OCI-LY7 (cell line): Measurements from ENCODE around the gene BOLA3. TPM values are rescaled to one million over a fixed set of nuclear protein-coding genes. Genes with fewer than 3 reads are reported as not detected.
A peak's percentile ranks its signal among the peaks of the same experiment; 100 is the strongest.

ENCODE experiments used
- BruUV-seq: library from RNA; stranded (reverse); fragments of 400-500 nt; replicated peaks from 2 replicates; lab custom pipeline; 2021; lab: Mats Ljungman, UMichigan
- CTCF ChIA-PET: fragments of 300-600 bp; sonication (Branson Sonifier 250); formaldehyde crosslinking; loops from one replicate; lab custom pipeline; 2022; ENCODE audit warnings: antibody characterized with exemption; ENCODE audit not compliant: unreplicated experiment; lab: Charles Lee
- POLR2A ChIA-PET: fragments of 300-600 bp; sonication (Branson Sonifier 250); formaldehyde crosslinking; loops from one replicate; lab custom pipeline; 2022; ENCODE audit warnings: antibody characterized with exemption; lab: Charles Lee
- DNase-seq: peaks from one replicate; pipeline ENCODE4 v3.0.0-alpha.2; 2015; ENCODE audit warnings: low spot score
- H2AFZ ChIP-seq: fragments of 200-600 bp; sonication (generic), shearing (Covaris generic); 2 replicates; pipeline ENCODE4 v1.6.1; 2014; ENCODE audit warnings: mild to moderate bottlenecking, antibody characterized with exemption, low read length, moderate library complexity
- H3K27ac ChIP-seq: fragments of 200-600 bp; sonication (generic); 2 replicates; pipeline ENCODE4 v1.5.1; 2014; ENCODE audit warnings: mixed run types, low read depth, mild to moderate bottlenecking, moderate library complexity, low read length, inconsistent platforms; ENCODE audit not compliant: poor library complexity, severe bottlenecking
- H3K36me3 ChIP-seq: fragments of 200-600 bp; sonication (generic); 2 replicates; pipeline ENCODE4 v1.6.1; 2014; ENCODE audit warnings: mild to moderate bottlenecking, antibody characterized with exemption, low read length, moderate library complexity, mixed read lengths; ENCODE audit not compliant: insufficient read depth
- H3K4me1 ChIP-seq: fragments of 200-600 bp; sonication (generic); 2 replicates; pipeline ENCODE4 v1.5.1; 2014; ENCODE audit warnings: mild to moderate bottlenecking, low read length; ENCODE audit not compliant: insufficient read depth, poor library complexity, severe bottlenecking
- H3K4me2 ChIP-seq: fragments of 200-600 bp; sonication (generic); 2 replicates; pipeline ENCODE4 v1.6.1; 2014; ENCODE audit warnings: mild to moderate bottlenecking, low read length
- H3K4me3 ChIP-seq: fragments of 200-600 bp; sonication (generic); 2 replicates; pipeline ENCODE4 v1.5.1; 2014; ENCODE audit warnings: mild to moderate bottlenecking, low read depth, low read length; ENCODE audit not compliant: poor library complexity, severe bottlenecking
- H3K79me2 ChIP-seq: fragments of 200-600 bp; sonication (generic); 2 replicates; pipeline ENCODE4 v1.6.1; 2016; ENCODE audit warnings: low read depth, mild to moderate bottlenecking, low read length, moderate library complexity, mixed read lengths; ENCODE audit not compliant: insufficient read depth
- H3K9me2 ChIP-seq: fragments of 200-600 bp; sonication (generic); 2 replicates; pipeline ENCODE4 v1.6.1; 2016; ENCODE audit warnings: mild to moderate bottlenecking, low read length, mixed read lengths; ENCODE audit not compliant: insufficient read depth
- H3K9me3 ChIP-seq: fragments of 200-600 bp; sonication (generic); 2 replicates; pipeline ENCODE4 v1.6.1; 2014; ENCODE audit warnings: mild to moderate bottlenecking, mixed run types, low read length, mixed read lengths
- H4K20me1 ChIP-seq: fragments of 200-600 bp; sonication (generic); 2 replicates; pipeline ENCODE4 v1.6.1; 2014; ENCODE audit warnings: mild to moderate bottlenecking, antibody characterized with exemption, low read length, moderate library complexity, mixed read lengths; ENCODE audit not compliant: insufficient read depth
- CTCF ChIP-seq: fragments of 200-600 bp; sonication (generic); conservative IDR thresholded peaks from 2 replicates; pipeline ENCODE4 v1.5.1; 2014; ENCODE audit warnings: mild to moderate bottlenecking, antibody characterized with exemption, low read length, moderate library complexity, mixed read lengths
- EZH2phosphoT487 ChIP-seq: fragments of 200-600 bp; sonication (generic); IDR thresholded peaks from 2 replicates; pipeline ENCODE4 v1.6.1; 2018; ENCODE audit warnings: low read depth, borderline replicate concordance, mild to moderate bottlenecking, mixed run types, antibody characterized with exemption, low read length, moderate library complexity, mixed read lengths
- intact Hi-C: fragments of 100-400 bp; cut with micrococcal nuclease; formaldehyde crosslinking; loops from one replicate; pipeline ENCODE4 v1.10.0; 2022; ENCODE audit not compliant: unreplicated experiment
- total RNA-seq, 2 experiments: library from RNA; depleted of rRNA in 1 of 2; stranded (reverse); fragments of >200 nt in 1 of 2; shearing (Covaris generic) in 1 of 2; gene quantifications; 2 replicates each; pipeline ENCODE4 v1.2.3, GENCODE V29; 2014 to 2022

Gene BOLA3
- total RNA-seq, 2 experiments from 2014 or later = 33.6 to 53.3 TPM

- BruUV-seq = TSS peak; percentile 91
- intact Hi-C loops = no loop called here
- DNase-seq = peak; percentile 86
- ChIA-PET CTCF (interaction anchor here (1.0 to 1.5 kb wide), 2 partner anchors 13 to 20 kb away, joined by 3 to 8 read pairs; partner anchors contain the start of gene MTHFD2), POLR2A (interaction anchor here (0.6 to 5.8 kb wide), 13 partner anchors 10 to 432 kb away, joined by 3 to 118 read pairs (median 5); partner anchors contain the start of gene MTHFD2)
- Histone ChIP-seq H3K36me3 (peaks cover 36% of the 10 kb centered on the region), H3K27ac (peak overlapping the region; percentile 90), H3K4me3 (peak overlapping the region; percentile 84), H3K9me3 (peaks cover 15% of the 10 kb centered on the region; the same call in 1 of the 2 replicates), H3K4me2 (peak overlapping the region; percentile 39), H2AFZ (no peak overlapping the region; the same call in 1 of the 2 replicates), H3K79me2 (peaks cover 51% of the 10 kb centered on the region), H3K9me2 (no peaks in the 10 kb centered on the region), H3K4me1 (peaks cover 66% of the 10 kb centered on the region), H4K20me1 (peaks cover 19% of the 10 kb centered on the region)
- TF ChIP-seq EZH2phosphoT487 = no peak
- peak; percentile 67 for TF ChIP-seq CTCF
Measured at GRCh38 chr2:74179063-74179865, 31.6 kb upstream of the BOLA3 start.

GRCh38 chr2:74178211-74179062, 30.7 kb upstream of the BOLA3 start, which contains the start of gene MOB1A:
MOB1A (minus strand) TSS chr2:74178879; CDS start chr2:74178674, 205 bp downstream.
- peak within 1 kb of the TSS; percentile 90 for H3K27ac ChIP-seq
- DNase-seq = peak; percentile 100
- peaks cover 16% of the 10 kb centered on the region; the same call in 1 of the 2 replicates for H3K9me3 ChIP-seq
- no peaks in the 10 kb centered on the region for H3K9me2 ChIP-seq
- peaks cover 19% of the 10 kb centered on the region for H4K20me1 ChIP-seq
- CTCF ChIA-PET = interaction anchor here (0.6 to 1.5 kb wide), 4 partner anchors 13 to 97 kb away, joined by 3 to 8 read pairs (median 4); partner anchors contain the start of gene MTHFD2
- H2AFZ ChIP-seq = peak within 1 kb of the TSS; percentile 22; the same call in 1 of the 2 replicates
- POLR2A ChIA-PET = interaction anchor here (0.6 to 5.8 kb wide), 17 partner anchors 9 to 431 kb away, joined by 3 to 118 read pairs (median 5); partner anchors contain the start of gene MTHFD2
- TF ChIP-seq CTCF (no peak), EZH2phosphoT487 (no peak)
- H3K79me2 ChIP-seq = peaks cover 58% of the 10 kb centered on the region
- peak within 1 kb of the TSS; percentile 87 for H3K4me2 ChIP-seq
- H3K36me3 ChIP-seq = peaks cover 42% of the 10 kb centered on the region
- H3K4me3 ChIP-seq = peak within 1 kb of the TSS; percentile 84
- intact Hi-C loops = loop anchor here (1.0 kb wide), 1 partner anchor 21 kb away; no protein-coding TSS in a partner anchor
- peaks cover 59% of the 10 kb centered on the region for H3K4me1 ChIP-seq
- BruUV-seq = no TSS peak
